B cell (primary cell): Measurements from ENCODE around the gene PCDH1. TPM values are rescaled to one million over a fixed set of nuclear protein-coding genes. Genes with fewer than 3 reads are reported as not detected.

Experiments
- ATAC-seq: fragments of 200-7000 bp; cut with Tn5 transposase; one replicate; pipeline ENCODE4 v1.10.0; 2021; ENCODE audit warnings: low read depth, mild to moderate bottlenecking, moderate number of reproducible peaks, moderate library complexity
- CTCF ChIA-PET: fragments of 350-600 bp; sonication (Branson Sonifier 250); formaldehyde crosslinking; loops from one replicate; lab custom pipeline; 2021; ENCODE audit warnings: antibody characterized with exemption, inconsistent platforms; lab: Charles Lee
- POLR2A ChIA-PET: fragments of 350-600 bp; sonication (Branson Sonifier 250); formaldehyde crosslinking; loops from one replicate; lab custom pipeline; 2021; ENCODE audit warnings: antibody characterized with exemption; lab: Charles Lee
- DNase-seq: peaks from one replicate; pipeline ENCODE4 v3.0.0; 2013
- H2AFZ ChIP-seq: 2 replicates; pipeline ENCODE4 v1.6.1; 2012; ENCODE audit warnings: mild to moderate bottlenecking, low read depth, low read length; ENCODE audit not compliant: insufficient read depth, poor library complexity, severe bottlenecking
- H3K27ac ChIP-seq, 2 donors: 1 replicate in 1 of 2; 2 replicates in 1 of 2; pipeline ENCODE4 v1.5.1; 2012 to 2013; ENCODE audit warnings: low read length in 2 of 2, mild to moderate bottlenecking in 2 of 2, moderate library complexity in 1 of 2
- H3K27me3 ChIP-seq, 4 experiments: fragments of 200-600 bp in 1 of 4; sonication (generic) in 1 of 4; replicated peaks in 1 of 4; 1 replicate in 2 of 4; 2 replicates in 2 of 4; pipeline versions ENCODE4 v1.6.1 to v1.7.0; 2013 to 2016; ENCODE audit warnings: low read length in 3 of 4, mild to moderate bottlenecking in 2 of 4, mixed read lengths in 1 of 4, moderate library complexity in 1 of 4; ENCODE audit not compliant: insufficient read depth in 4 of 4, control insufficient read depth in 3 of 4; ENCODE audit errors: control extremely low read depth in 1 of 4
- H3K36me3 ChIP-seq, 2 experiments: replicated peaks in 1 of 2; 1 replicate in 1 of 2; 2 replicates in 1 of 2; pipeline versions ENCODE4 v1.6.1 to v1.7.1; 2013; ENCODE audit warnings: low read length in 1 of 2; ENCODE audit not compliant: insufficient read depth in 2 of 2, control insufficient read depth in 1 of 2; ENCODE audit errors: control extremely low read depth in 1 of 2, extremely low read depth in 1 of 2
- H3K4me1 ChIP-seq, 2 donors: fragments of 200-600 bp in 1 of 2; sonication (generic) in 1 of 2; 1 replicate in 1 of 2; 2 replicates in 1 of 2; pipeline versions ENCODE4 v1.5.1 to v1.6.1; 2013 to 2017; ENCODE audit warnings: low read length in 2 of 2; ENCODE audit not compliant: control insufficient read depth in 2 of 2, insufficient read depth in 2 of 2
- H3K4me2 ChIP-seq: replicated peaks from 2 replicates; pipeline ENCODE3; 2012; ENCODE audit warnings: mild to moderate bottlenecking, low read depth, low read length; ENCODE audit not compliant: poor library complexity, severe bottlenecking
- H3K4me3 ChIP-seq, 5 experiments: fragments of 200-600 bp in 1 of 5; sonication (generic) in 1 of 5; 1 replicate in 3 of 5; 2 replicates in 2 of 5; pipeline versions ENCODE4 v1.5.1 to v1.7.0; 2011 to 2016; ENCODE audit warnings: low read length in 4 of 5, mild to moderate bottlenecking in 4 of 5, low read depth in 2 of 5, control low read depth in 1 of 5, moderate library complexity in 1 of 5; ENCODE audit not compliant: insufficient read depth in 1 of 5; ENCODE audit errors: control extremely low read depth in 1 of 5, extremely low read depth in 1 of 5
- H3K79me2 ChIP-seq: fragments of 200-600 bp; sonication (generic); one replicate; pipeline ENCODE4 v1.6.0; 2016; ENCODE audit warnings: low read length; ENCODE audit not compliant: control insufficient read depth, insufficient read depth
- H3K9ac ChIP-seq: fragments of 200-600 bp; sonication (generic); 2 replicates; pipeline ENCODE4 v1.6.1; 2017; ENCODE audit warnings: mild to moderate bottlenecking, low read length, moderate library complexity
- H3K9me3 ChIP-seq, 3 donors: one replicate each; pipeline versions ENCODE4 v1.6.1 to v1.7.1; 2013; ENCODE audit warnings: low read length in 2 of 3; ENCODE audit not compliant: control insufficient read depth in 2 of 3, insufficient read depth in 1 of 3; ENCODE audit errors: control extremely low read depth in 1 of 3
- H4K20me1 ChIP-seq: 2 replicates; pipeline ENCODE4 v1.6.0; 2012; ENCODE audit warnings: mild to moderate bottlenecking, low read length; ENCODE audit not compliant: insufficient read depth, control insufficient read depth, poor library complexity, severe bottlenecking
- H3K27ac Mint-ChIP-seq: one replicate; pipeline ENCODE4 v1.8.0; 2021; ENCODE audit warnings: mixed read lengths
- H3K27me3 Mint-ChIP-seq: one replicate; pipeline ENCODE4 v1.8.0; 2021; ENCODE audit warnings: mixed read lengths
- H3K4me1 Mint-ChIP-seq: one replicate; pipeline ENCODE4 v1.8.0; 2021; ENCODE audit warnings: mixed read lengths
- H3K4me3 Mint-ChIP-seq: one replicate; pipeline ENCODE4 v1.8.0; 2021; ENCODE audit warnings: mixed read lengths
- H3K9me3 Mint-ChIP-seq: one replicate; pipeline ENCODE4 v1.8.0; 2022; ENCODE audit warnings: mixed read lengths; ENCODE audit not compliant: insufficient read depth
- CTCF ChIP-seq: fragments of 200-600 bp; IDR thresholded peaks from one replicate; pipeline ENCODE4 v1.8.0; 2022; ENCODE audit warnings: antibody characterized with exemption, mild to moderate bottlenecking
- EZH2 ChIP-seq: IDR thresholded peaks from 2 replicates; pipeline ENCODE4 v1.6.1; 2012; ENCODE audit warnings: borderline replicate concordance, low read depth, mild to moderate bottlenecking, moderate library complexity, low read length; ENCODE audit not compliant: insufficient read depth, poor library complexity, severe bottlenecking
- WGBS: methylation state at CpG from one replicate; pipeline ENCODE4 v1.1.5; 2013; ENCODE audit warnings: missing lambda C conversion rate; ENCODE audit not compliant: insufficient coverage; 5-methylcytosine and 5-hydroxymethylcytosine counted together
- intact Hi-C: fragments of 100-400 bp; cut with micrococcal nuclease; formaldehyde crosslinking; loops from one replicate; pipeline ENCODE4 v1.10.0; 2022
- polyA plus RNA-seq: library from polyadenylated mRNA; depleted of rRNA; stranded (reverse); fragments of >200 nt; gene quantifications from 2 replicates; pipeline ENCODE4 v1.2.3, GENCODE V29; 2012
- total RNA-seq, 2 donors: library from RNA; stranded (reverse); fragments of 120-200 nt in 1 of 2; gene quantifications; 1 replicate in 1 of 2; 2 replicates in 1 of 2; pipeline versions ENCODE4 v1.2.3 to v1.2.4, GENCODE V29; 2013 to 2022

PCDH1 gene
- total and polyA plus RNA-seq, 2 donors (not counting 1 experiment from before 2014, with no cell fraction given): 0.06 TPM; not detected in 1

GRCh38 chr5:141845371-141845851 is 32.8 kb downstream of the PCDH1 start:
- DNase-seq (no peak), ATAC-seq (no peak)
- 0% methylated on average over 1 of the region's 7 CpGs for WGBS
- intact Hi-C loops: no loop called here
- Histone ChIP-seq H3K9ac (no peak overlapping the region), H3K27ac (no peak overlapping the region), H3K4me1 (peaks cover 9% of the 10 kb centered on the region in 2 donors), H3K9me3 (peaks cover 0 to 4% (median 0%) of the 10 kb centered on the region in 3 donors), H3K27me3 (peaks cover 0 to 21% (median 2%) of the 10 kb centered on the region in 4 experiments), H3K79me2 (no peaks in the 10 kb centered on the region), H2AFZ (no peak overlapping the region), H4K20me1 (no peaks in the 10 kb centered on the region), H3K36me3 (no peaks in the 10 kb centered on the region), H3K4me3 (no peak overlapping the region), H3K4me2 (no peak overlapping the region)
- Mint-ChIP-seq H3K9me3 (no peaks in the 10 kb centered on the region), H3K4me3 (no peak overlapping the region), H3K27ac (no peak overlapping the region), H3K27me3 (peaks cover 42% of the 10 kb centered on the region), H3K4me1 (peaks cover 9% of the 10 kb centered on the region)
- TF ChIP-seq CTCF: no peak
- no peak for TF ChIP-seq EZH2
- POLR2A ChIA-PET: no interaction called here
- CTCF ChIA-PET: interaction anchor here (0.5 to 3.0 kb wide), 3 partner anchors 33 to 228 kb away, joined by 3 to 12 read pairs (median 5); partner anchors contain the start of gene PCDH1

- ChIA-PET CTCF (interaction anchor here (1.5 to 3.0 kb wide), 2 partner anchors 34 to 116 kb away, joined by 5 to 12 read pairs; partner anchors contain the start of gene PCDH1), POLR2A (no interaction called here)
- no peak overlapping the region for H3K4me3 ChIP-seq
- intact Hi-C loops: no loop called here
- H3K9ac ChIP-seq: no peak overlapping the region
- H2AFZ ChIP-seq: no peak overlapping the region
- Mint-ChIP-seq H3K27me3 (peaks cover 42% of the 10 kb centered on the region), H3K27ac (no peak overlapping the region), H3K9me3 (no peaks in the 10 kb centered on the region), H3K4me1 (peaks cover 9% of the 10 kb centered on the region), H3K4me3 (no peak overlapping the region)
- ATAC-seq: no peak
- TF ChIP-seq EZH2 (no peak), CTCF (no peak)
- no peak for DNase-seq
- no peaks in the 10 kb centered on the region for H4K20me1 ChIP-seq
- no peaks in the 10 kb centered on the region for H3K79me2 ChIP-seq
- no peak overlapping the region for H3K4me2 ChIP-seq
- H3K4me1 ChIP-seq: peaks cover 9% of the 10 kb centered on the region in 2 donors
- peaks cover 0 to 21% (median 2%) of the 10 kb centered on the region in 4 experiments for H3K27me3 ChIP-seq
- no peaks in the 10 kb centered on the region for H3K36me3 ChIP-seq
- H3K9me3 ChIP-seq: peaks cover 0 to 4% (median 0%) of the 10 kb centered on the region in 3 donors
- no peak overlapping the region for H3K27ac ChIP-seq
- 94% methylated on average over 5 of the region's 9 CpGs for WGBS
Observed at GRCh38 chr5:141844414-141845097, 33.7 kb downstream of the PCDH1 start.
